Spleen (tissue), 7 donors: ENCODE data around the gene CTNNA2.

Experiments
- POLR2A ChIP-seq, 3 donors: fragments of 450-650 bp; IDR thresholded peaks; one replicate each; pipeline ENCODE4 v1.5.1; 2017; ENCODE audit warnings: antibody characterized with exemption in 3 of 3, mild to moderate bottlenecking in 1 of 3
- TF ChIP-seq, protein P1 (sequence below), 11 experiments: fragments of 200-600 bp in 7 of 11; fragments of 450-650 bp in 4 of 11; sonication (generic) in 4 of 11; IDR thresholded peaks in 8 of 11; conservative IDR thresholded peaks in 3 of 11; 1 replicate in 7 of 11; 2 replicates in 4 of 11; pipeline versions ENCODE4 v1.4.0 to v1.8.0; 2016 to 2021; ENCODE audit warnings: antibody characterized with exemption in 11 of 11, inconsistent platforms in 4 of 11, mild to moderate bottlenecking in 1 of 11
- donor health status: DM: no; HTN: no; CAD: no; lungs with moderate emphysema.
- donor health status: DM: no; HTN: no; CAD: no.
- donor health status: DM: no; HTN: no; CAD: no.

DNA sequence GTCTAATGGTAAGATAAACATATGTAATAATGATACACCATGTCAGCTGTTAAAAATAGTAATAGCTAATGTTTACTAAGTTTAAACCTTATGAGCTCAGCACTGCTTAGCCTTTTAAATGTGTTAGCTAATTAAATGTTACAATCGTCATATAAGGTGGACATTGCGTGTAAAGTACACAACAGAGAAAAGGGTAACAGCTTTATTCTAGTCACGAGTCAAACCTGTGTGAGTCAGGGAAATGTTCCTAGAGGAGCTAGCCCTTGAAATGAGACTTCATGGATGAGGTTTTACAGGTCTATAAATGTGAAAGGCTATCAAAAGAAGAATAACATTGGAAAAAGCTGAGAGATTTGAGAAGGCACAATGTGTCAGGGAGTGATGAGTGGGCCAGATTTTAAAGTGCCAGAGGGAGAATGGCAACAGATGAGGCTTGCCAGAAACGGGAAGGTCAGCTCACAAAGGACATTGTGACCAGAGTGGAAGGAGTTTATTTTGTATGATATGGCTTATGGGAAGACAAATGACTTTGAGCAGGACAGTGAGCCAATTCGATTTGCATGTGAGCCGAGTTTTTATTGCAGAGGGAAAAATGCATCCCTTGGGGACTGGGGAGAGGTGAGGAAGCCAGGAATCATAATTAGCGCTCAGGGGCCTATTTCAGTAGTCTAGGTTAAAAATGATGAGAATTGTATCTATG is 276.3 kb downstream of the CTNNA2 start:
- TF ChIP-seq POLR2A (IDR thresholded peaks at IDR 0.05) = no peak
- TF ChIP-seq, protein P1, sequence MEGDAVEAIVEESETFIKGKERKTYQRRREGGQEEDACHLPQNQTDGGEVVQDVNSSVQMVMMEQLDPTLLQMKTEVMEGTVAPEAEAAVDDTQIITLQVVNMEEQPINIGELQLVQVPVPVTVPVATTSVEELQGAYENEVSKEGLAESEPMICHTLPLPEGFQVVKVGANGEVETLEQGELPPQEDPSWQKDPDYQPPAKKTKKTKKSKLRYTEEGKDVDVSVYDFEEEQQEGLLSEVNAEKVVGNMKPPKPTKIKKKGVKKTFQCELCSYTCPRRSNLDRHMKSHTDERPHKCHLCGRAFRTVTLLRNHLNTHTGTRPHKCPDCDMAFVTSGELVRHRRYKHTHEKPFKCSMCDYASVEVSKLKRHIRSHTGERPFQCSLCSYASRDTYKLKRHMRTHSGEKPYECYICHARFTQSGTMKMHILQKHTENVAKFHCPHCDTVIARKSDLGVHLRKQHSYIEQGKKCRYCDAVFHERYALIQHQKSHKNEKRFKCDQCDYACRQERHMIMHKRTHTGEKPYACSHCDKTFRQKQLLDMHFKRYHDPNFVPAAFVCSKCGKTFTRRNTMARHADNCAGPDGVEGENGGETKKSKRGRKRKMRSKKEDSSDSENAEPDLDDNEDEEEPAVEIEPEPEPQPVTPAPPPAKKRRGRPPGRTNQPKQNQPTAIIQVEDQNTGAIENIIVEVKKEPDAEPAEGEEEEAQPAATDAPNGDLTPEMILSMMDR (IDR thresholded peaks at IDR 0.05 in 8 of 11, conservative IDR thresholded peaks at IDR 0.05 in 3 of 11) = no peak
